HepG2 (cell line): ENCODE data around the gene PKMYT1. TPM values are rescaled to one million over a fixed set of nuclear protein-coding genes. Genes with fewer than 3 reads are reported as not detected.

Experiments used
- ATAC-seq: fragments of 200-7000 bp; cut with Tn5 transposase; 3 replicates; pipeline ENCODE4 v1.9.1; 2020; ENCODE audit warnings: mild to moderate bottlenecking, moderate library complexity
- BruUV-seq: library from RNA; stranded (reverse); fragments of 400-500 nt; replicated peaks from 2 replicates; lab custom pipeline; 2021; lab: Mats Ljungman, UMichigan
- CTCF ChIA-PET: fragments of 300-600 bp; formaldehyde crosslinking; extraction: SDS; loops from one replicate; lab custom pipeline; 2021; ENCODE audit warnings: low total read pairs, inconsistent platforms, low intra/inter-chr PET ratio; lab: Yijun Ruan, JAX
- POLR2A ChIA-PET: fragments of 350-600 bp; sonication (Branson Sonifier 250); formaldehyde crosslinking; loops from one replicate; lab custom pipeline; 2020; ENCODE audit warnings: antibody characterized with exemption, inconsistent platforms; lab: Yijun Ruan, JAX
- DNase-seq: peaks from one replicate; pipeline ENCODE4 v3.0.0-alpha.2; 2015; ENCODE audit warnings: low spot score
- FAIRE-seq: peaks from 3 replicates; lab custom pipeline; 2011; peaks lifted over from hg19 to GRCh38; lab: Jason Lieb, UNC
- H2AFZ ChIP-seq: one replicate; pipeline ENCODE4 v1.6.1; 2011; ENCODE audit warnings: low read length, inconsistent platforms
- H3K27ac ChIP-seq: fragments of 300-600 bp; 3 replicates; pipeline ENCODE4 v1.8.0; 2011; ENCODE audit warnings: mixed run types, mild to moderate bottlenecking, mixed read lengths, low read length, inconsistent platforms; ENCODE audit not compliant: insufficient read depth; ENCODE audit errors: extremely low read length
- H3K27me3 ChIP-seq, 2 experiments: fragments of 200-600 bp in 1 of 2; 2 replicates in 1 of 2; 3 replicates in 1 of 2; pipeline versions ENCODE4 v1.6.0 to v1.8.0; 2011; ENCODE audit warnings: low read length in 2 of 2, mild to moderate bottlenecking in 2 of 2, moderate library complexity in 2 of 2, inconsistent platforms in 1 of 2; ENCODE audit not compliant: insufficient read depth in 2 of 2, control insufficient read depth in 1 of 2
- H3K36me3 ChIP-seq, 2 experiments: fragments of 200-600 bp in 1 of 2; replicated peaks in 1 of 2; 2 replicates in 1 of 2; 3 replicates in 1 of 2; pipeline versions ENCODE4 v1.5.1 to v1.8.0; 2011; ENCODE audit warnings: low read length in 2 of 2, inconsistent platforms in 1 of 2; ENCODE audit not compliant: insufficient read depth in 2 of 2, control insufficient read depth in 1 of 2
- H3K4me1 ChIP-seq: 2 replicates; pipeline ENCODE4 v1.5.1; 2012; ENCODE audit warnings: low read length, inconsistent platforms; ENCODE audit not compliant: insufficient read depth
- H3K4me2 ChIP-seq: 2 replicates; pipeline ENCODE4 v1.6.0; 2011; ENCODE audit warnings: low read depth, low read length, inconsistent platforms
- H3K4me3 ChIP-seq, 3 experiments: fragments of 200-600 bp in 1 of 3; sonication (generic), shearing (Covaris generic) in 1 of 3; replicated peaks in 1 of 3; 2 replicates each; pipeline ENCODE4 v1.5.1; 2011 to 2016; ENCODE audit warnings: low read length in 3 of 3, inconsistent platforms in 2 of 3, low read depth in 2 of 3, mild to moderate bottlenecking in 2 of 3, control low read depth in 1 of 3, mixed read lengths in 1 of 3; ENCODE audit not compliant: insufficient read depth in 1 of 3
- H3K79me2 ChIP-seq: one replicate; pipeline ENCODE4 v1.6.1; 2011; ENCODE audit warnings: low read length, inconsistent platforms; ENCODE audit not compliant: insufficient read depth
- H3K9ac ChIP-seq: 2 replicates; pipeline ENCODE4 v1.6.0; 2011; ENCODE audit warnings: mild to moderate bottlenecking, low read depth, low read length, inconsistent platforms; ENCODE audit not compliant: insufficient read depth
- H3K9me3 ChIP-seq: 2 replicates; pipeline ENCODE4 v1.5.1; 2012; ENCODE audit warnings: mild to moderate bottlenecking, low read length
- H4K20me1 ChIP-seq: 2 replicates; pipeline ENCODE4 v1.6.0; 2011; ENCODE audit warnings: inconsistent platforms, mild to moderate bottlenecking, low read length, moderate library complexity; ENCODE audit not compliant: insufficient read depth
- CBX2 ChIP-seq, 2 experiments: fragments of 200-600 bp in 1 of 2; sonication (generic); formaldehyde crosslinking in 1 of 2; IDR thresholded peaks; 2 replicates each; pipeline versions ENCODE4 v1.7.0 to v1.8.1; 2018 to 2022; ENCODE audit warnings: low read depth in 2 of 2, low read length in 1 of 2, mild to moderate bottlenecking in 1 of 2, missing genetic modification reagents in 1 of 2
- CENPX ChIP-seq: sonication (generic); formaldehyde crosslinking; IDR thresholded peaks from 2 replicates; pipeline ENCODE4 v1.9.0; 2021; ENCODE audit warnings: mild to moderate bottlenecking, missing genetic modification reagents, moderate library complexity
- CSRNP2 ChIP-seq: sonication (generic); formaldehyde crosslinking; conservative IDR thresholded peaks from 2 replicates; pipeline ENCODE4 v1.8.0; 2022; ENCODE audit warnings: low read depth, missing genetic modification reagents
- CTCF ChIP-seq: sonication (generic); formaldehyde crosslinking; IDR thresholded peaks from 2 replicates; pipeline ENCODE4 v1.5.0; 2020; ENCODE audit warnings: mild to moderate bottlenecking, missing genetic modification reagents, moderate library complexity
- FLYWCH1 ChIP-seq: sonication (generic); formaldehyde crosslinking; IDR thresholded peaks from 2 replicates; pipeline ENCODE4 v1.8.1; 2023; ENCODE audit warnings: mild to moderate bottlenecking, missing genetic modification reagents
- KDM5B ChIP-seq: sonication (generic); formaldehyde crosslinking; IDR thresholded peaks from 2 replicates; pipeline ENCODE4 v1.4.0; 2020; ENCODE audit warnings: missing genetic modification reagents, mild to moderate bottlenecking, borderline replicate concordance
- REL ChIP-seq: sonication (generic); formaldehyde crosslinking; conservative IDR thresholded peaks from 2 replicates; pipeline ENCODE4 v1.8.0; 2022; ENCODE audit warnings: mild to moderate bottlenecking, missing genetic modification reagents, moderate library complexity
- STAT5B ChIP-seq: sonication (generic); formaldehyde crosslinking; IDR thresholded peaks from 2 replicates; pipeline ENCODE4 v1.4.0; 2020; ENCODE audit warnings: missing genetic modification reagents
- ZBTB10 ChIP-seq: sonication (generic); formaldehyde crosslinking; IDR thresholded peaks from 2 replicates; pipeline ENCODE4 v1.4.0; 2020; ENCODE audit warnings: missing genetic modification reagents, borderline replicate concordance
- ZBTB33 ChIP-seq: sonication (generic); formaldehyde crosslinking; IDR thresholded peaks from 2 replicates; pipeline ENCODE4 v1.4.0; 2020; ENCODE audit warnings: missing genetic modification reagents
- ZNF460 ChIP-seq: sonication (generic); formaldehyde crosslinking; IDR thresholded peaks from 2 replicates; pipeline ENCODE4 v1.5.1; 2020; ENCODE audit warnings: missing genetic modification reagents, mild to moderate bottlenecking, borderline replicate concordance
- ZNF670 ChIP-seq: sonication (generic); formaldehyde crosslinking; IDR thresholded peaks from 2 replicates; pipeline ENCODE4 v1.8.0; 2022; ENCODE audit warnings: mild to moderate bottlenecking, missing genetic modification reagents, borderline replicate concordance
- ZSCAN25 ChIP-seq: sonication (generic); formaldehyde crosslinking; IDR thresholded peaks from 2 replicates; pipeline ENCODE4 v1.8.0; 2022; ENCODE audit warnings: mild to moderate bottlenecking, missing genetic modification reagents
- WGBS: methylation state at CpG from one replicate; pipeline ENCODE4 v1.1.6; 2017; ENCODE audit warnings: low lambda C conversion rate; 5-methylcytosine and 5-hydroxymethylcytosine counted together
- in situ Hi-C: cut with HindIII; loops from 2 replicates; pipeline ENCODE4 v1.10.0; 2017; ENCODE audit warnings: low pct_unique_long_range_greater_than_20kb; ENCODE audit not compliant: extremely low pct_ligation_motif_present
- intact Hi-C: fragments of 100-400 bp; cut with micrococcal nuclease; formaldehyde crosslinking; loops from one replicate; pipeline ENCODE4 v1.10.0; 2022; ENCODE audit not compliant: unreplicated experiment
- polyA plus RNA-seq, 8 experiments: library from polyadenylated mRNA; depleted of rRNA in 3 of 8; stranded (reverse) in 7 of 8; unstranded in 1 of 8; fragments of >200 nt; fragmentation: Illumina TruSeq in 4 of 8; extraction: Trizol in 4 of 8; gene quantifications; 2 replicates each; pipeline versions ENCODE4 v1.2.1 to v1.2.3, GENCODE V29; 2011 to 2016; ENCODE audit warnings: low read depth in 4 of 8, missing spikeins in 1 of 8, mixed read lengths in 1 of 8; ENCODE audit not compliant: insufficient read depth in 1 of 8
- total RNA-seq, 5 experiments: library from RNA; depleted of rRNA; stranded (reverse); fragments of >200 nt; fragmentation: Illumina TruSeq; extraction: Trizol; gene quantifications; 2 replicates each; pipeline ENCODE4 v1.2.3, GENCODE V29; 2016; ENCODE audit warnings: low read depth in 1 of 5

Gene PKMYT1
- total and polyA plus RNA-seq, 2 of the 13 experiments (the other 11 are each of a cell fraction or from before 2014, with no cell fraction given) = 7.0 to 27.8 TPM

GRCh38 chr16:2976201-2976600 lies 4.0 kb downstream of the PKMYT1 start:
- CTCF ChIA-PET = no interaction called here
- Histone ChIP-seq H3K4me2 (no peak overlapping the region), H3K9ac (no peak overlapping the region), H4K20me1 (no peaks in the 10 kb centered on the region), H2AFZ (no peak overlapping the region), H3K4me3 (no peak overlapping the region), H3K27me3 (no peaks in the 10 kb centered on the region), H3K9me3 (no peaks in the 10 kb centered on the region), H3K27ac (no peak overlapping the region), H3K36me3 (peaks cover 2 to 18% of the 10 kb centered on the region in 2 experiments; a peak in 3 of 5 replicates), H3K4me1 (peaks cover 5% of the 10 kb centered on the region), H3K79me2 (peaks cover 8% of the 10 kb centered on the region)
- TF ChIP-seq CENPX (CRISPR knock-in tag) (no peak), CSRNP2 (CRISPR knock-in tag) (no peak), ZNF460 (CRISPR knock-in tag) (no peak), CTCF (CRISPR knock-in tag) (no peak), ZSCAN25 (CRISPR knock-in tag) (no peak), STAT5B (CRISPR knock-in tag) (no peak), FLYWCH1 (CRISPR knock-in tag) (no peak), ZBTB33 (CRISPR knock-in tag) (no peak), KDM5B (no peak), REL (CRISPR knock-in tag) (no peak), ZBTB10 (CRISPR knock-in tag) (no peak), CBX2 (IDR thresholded peaks at IDR 0.05; ENCODE audit: low read depth, low read length) (no peak), CBX2 (CRISPR knock-in tag; IDR thresholded peaks at IDR 0.05; ENCODE audit: low read depth) (no peak), ZNF670 (CRISPR knock-in tag) (no peak)
- intact Hi-C loops = no loop called here
- in situ Hi-C loops = no loop called here
- FAIRE-seq (no peak), DNase-seq (no peak), ATAC-seq (no peak)
- POLR2A ChIA-PET = no interaction called here
- WGBS = 98% methylated on average over 5 of the region's 7 CpGs
- no TSS peak for BruUV-seq
